ENCODE results near the gene CCDC50.

The CCDC50 gene

GRCh38 chr3:191303596-191303995 is 25.6 kb upstream of the CCDC50 start:
- H3K4me3 Mint-ChIP-seq, result no peak overlapping the region
- no peaks in the 10 kb centered on the region for H3K27me3 Mint-ChIP-seq
- no peaks in the 10 kb centered on the region for H3K9me3 Mint-ChIP-seq
- no peak overlapping the region for H3K27ac Mint-ChIP-seq
- no peaks in the 10 kb centered on the region for H3K4me1 Mint-ChIP-seq
- H3K36me3 Mint-ChIP-seq, result no peaks in the 10 kb centered on the region

GRCh38 chr3:191306428-191306827 is 22.8 kb upstream of the CCDC50 start:
- no peak overlapping the region for H3K27ac Mint-ChIP-seq

GRCh38 chr3:191307341-191307740 is 21.9 kb upstream of the CCDC50 start:
- Mint-ChIP-seq H3K36me3 (no peaks in the 10 kb centered on the region), H3K27me3 (no peaks in the 10 kb centered on the region), H3K9me3 (no peaks in the 10 kb centered on the region), H3K4me1 (no peaks in the 10 kb centered on the region), H3K27ac (no peak overlapping the region), H3K4me3 (no peak overlapping the region)

More at GRCh38 chr3:191306428-191306827, 22.8 kb upstream of the CCDC50 start:
- Mint-ChIP-seq H3K36me3 (no peaks in the 10 kb centered on the region), H3K9me3 (no peaks in the 10 kb centered on the region), H3K4me3 (no peak overlapping the region), H3K27me3 (no peaks in the 10 kb centered on the region), H3K4me1 (no peaks in the 10 kb centered on the region)

GRCh38 chr3:191313296-191313695 is 15.9 kb upstream of the CCDC50 start:
- H3K9me3 Mint-ChIP-seq, result no peaks in the 10 kb centered on the region
- no peaks in the 10 kb centered on the region for H3K36me3 Mint-ChIP-seq
- no peak overlapping the region for H3K27ac Mint-ChIP-seq
- no peaks in the 10 kb centered on the region for H3K27me3 Mint-ChIP-seq
- no peaks in the 10 kb centered on the region for H3K4me1 Mint-ChIP-seq
- H3K4me3 Mint-ChIP-seq, result no peak overlapping the region

- Mint-ChIP-seq H3K4me1 (no peaks in the 10 kb centered on the region), H3K4me3 (no peak overlapping the region), H3K9me3 (no peaks in the 10 kb centered on the region), H3K27ac (no peak overlapping the region), H3K27me3 (no peaks in the 10 kb centered on the region), H3K36me3 (no peaks in the 10 kb centered on the region)
These were observed 15.0 kb upstream of the CCDC50 start for GRCh38 chr3:191314109-191314728.

- H3K27ac Mint-ChIP-seq, result no peak overlapping the region
- H3K4me1 Mint-ChIP-seq, result no peaks in the 10 kb centered on the region
- H3K36me3 Mint-ChIP-seq, result no peaks in the 10 kb centered on the region
- H3K27me3 Mint-ChIP-seq, result no peaks in the 10 kb centered on the region
- no peak overlapping the region for H3K4me3 Mint-ChIP-seq
- no peaks in the 10 kb centered on the region for H3K9me3 Mint-ChIP-seq
These were observed 12.2 kb upstream of the CCDC50 start for GRCh38 chr3:191316876-191317603.

- H3K27me3 Mint-ChIP-seq, result no peaks in the 10 kb centered on the region
- no peak overlapping the region for H3K27ac Mint-ChIP-seq
- no peak overlapping the region for H3K4me3 Mint-ChIP-seq
- H3K4me1 Mint-ChIP-seq, result no peaks in the 10 kb centered on the region
- no peaks in the 10 kb centered on the region for H3K36me3 Mint-ChIP-seq
- no peaks in the 10 kb centered on the region for H3K9me3 Mint-ChIP-seq
These were observed 8.9 kb upstream of the CCDC50 start for GRCh38 chr3:191320316-191320715.

- H3K4me1 Mint-ChIP-seq, result no peaks in the 10 kb centered on the region
- no peaks in the 10 kb centered on the region for H3K27me3 Mint-ChIP-seq
- no peaks in the 10 kb centered on the region for H3K36me3 Mint-ChIP-seq
- H3K4me3 Mint-ChIP-seq, result no peak overlapping the region
- H3K9me3 Mint-ChIP-seq, result no peaks in the 10 kb centered on the region
- no peak overlapping the region for H3K27ac Mint-ChIP-seq
These were observed 8.0 kb upstream of the CCDC50 start for GRCh38 chr3:191321019-191321767.

- H3K4me1 Mint-ChIP-seq, result no peaks in the 10 kb centered on the region
- H3K4me3 Mint-ChIP-seq, result no peak overlapping the region
- H3K27me3 Mint-ChIP-seq, result peaks cover 11% of the 10 kb centered on the region
- no peaks in the 10 kb centered on the region for H3K9me3 Mint-ChIP-seq
- no peaks in the 10 kb centered on the region for H3K36me3 Mint-ChIP-seq
- H3K27ac Mint-ChIP-seq, result no peak overlapping the region
These were observed 4.3 kb upstream of the CCDC50 start for GRCh38 chr3:191324936-191325335.

- no peak overlapping the region for H3K27ac Mint-ChIP-seq
- H3K27me3 Mint-ChIP-seq, result peaks cover 20% of the 10 kb centered on the region
- no peaks in the 10 kb centered on the region for H3K4me1 Mint-ChIP-seq
- H3K36me3 Mint-ChIP-seq, result no peaks in the 10 kb centered on the region
- no peaks in the 10 kb centered on the region for H3K9me3 Mint-ChIP-seq
- H3K4me3 Mint-ChIP-seq, result no peak overlapping the region
These were observed 1.7 kb upstream of the CCDC50 start for GRCh38 chr3:191327526-191327925.

GRCh38 chr3:191328383-191328961 is 722 bp upstream of the CCDC50 start:
- Mint-ChIP-seq H3K36me3 (no peaks in the 10 kb centered on the region), H3K27me3 (peaks cover 23% of the 10 kb centered on the region), H3K4me1 (no peaks in the 10 kb centered on the region), H3K4me3 (peak overlapping the region; percentile 30), H3K27ac (no peak overlapping the region), H3K9me3 (no peaks in the 10 kb centered on the region)

- Mint-ChIP-seq H3K4me3 (peak within 1 kb of the TSS; percentile 58), H3K36me3 (no peaks in the 10 kb centered on the region), H3K9me3 (no peaks in the 10 kb centered on the region), H3K27me3 (peaks cover 23% of the 10 kb centered on the region), H3K27ac (no peak within 1 kb of the TSS), H3K4me1 (no peaks in the 10 kb centered on the region)
These were observed 698 bp downstream of the CCDC50 start, which contains the start of gene UTS2B for GRCh38 chr3:191329654-191330529. UTS2B (minus strand) TSS chr3:191330526; CDS start chr3:191282189, 48,337 bp downstream.

GRCh38 chr3:191330530-191331048 is 1.4 kb downstream of the CCDC50 start:
- Mint-ChIP-seq H3K27me3 (peaks cover 23% of the 10 kb centered on the region), H3K9me3 (no peaks in the 10 kb centered on the region), H3K36me3 (no peaks in the 10 kb centered on the region), H3K27ac (no peak overlapping the region), H3K4me3 (peak overlapping the region; percentile 58), H3K4me1 (no peaks in the 10 kb centered on the region)

GRCh38 chr3:191331388-191331787 is 2.2 kb downstream of the CCDC50 start:
- Mint-ChIP-seq H3K27ac (no peak overlapping the region), H3K4me1 (no peaks in the 10 kb centered on the region), H3K27me3 (peaks cover 23% of the 10 kb centered on the region), H3K36me3 (no peaks in the 10 kb centered on the region), H3K9me3 (no peaks in the 10 kb centered on the region), H3K4me3 (no peak overlapping the region)

Data from activated naive CD4-positive, alpha-beta T cell treated with anti-CD3 and anti-CD28 coated beads, Interleukin-2, amount 50 U/mL, for 24 hours (primary cell).